IPS-18a (cell line): ENCODE results near the gene STAMBPL1.

Experiments
- H3K27ac ChIP-seq: one replicate; pipeline ENCODE4 v1.5.1; 2013; ENCODE audit warnings: low read length
- H3K27me3 ChIP-seq: one replicate; pipeline ENCODE4 v1.6.1; 2013; ENCODE audit warnings: mild to moderate bottlenecking, low read length; ENCODE audit not compliant: control insufficient read depth, insufficient read depth
- H3K36me3 ChIP-seq: one replicate; pipeline ENCODE4 v1.6.1; 2013; ENCODE audit warnings: low read depth, low read length; ENCODE audit not compliant: control insufficient read depth
- H3K4me1 ChIP-seq: one replicate; pipeline ENCODE4 v1.6.1; 2013; ENCODE audit warnings: low read depth, low read length; ENCODE audit not compliant: control insufficient read depth
- H3K4me3 ChIP-seq: one replicate; pipeline ENCODE4 v1.5.1; 2013; ENCODE audit warnings: low read length
- H3K9ac ChIP-seq: one replicate; pipeline ENCODE4 v1.6.1; 2013; ENCODE audit warnings: mild to moderate bottlenecking, low read length, moderate library complexity
- H3K9me3 ChIP-seq: one replicate; pipeline ENCODE4 v1.6.1; 2013; ENCODE audit warnings: low read depth, low read length; ENCODE audit not compliant: control insufficient read depth

STAMBPL1 gene

GRCh38 chr10:88913127-88913526, 33.1 kb downstream of the STAMBPL1 start:
- no peaks in the 10 kb centered on the region for H3K9me3 ChIP-seq
- H3K27ac ChIP-seq = no peak overlapping the region
- no peaks in the 10 kb centered on the region for H3K4me1 ChIP-seq
- no peak overlapping the region for H3K9ac ChIP-seq
- no peaks in the 10 kb centered on the region for H3K27me3 ChIP-seq
- H3K36me3 ChIP-seq = no peaks in the 10 kb centered on the region
- no peak overlapping the region for H3K4me3 ChIP-seq

DNA sequence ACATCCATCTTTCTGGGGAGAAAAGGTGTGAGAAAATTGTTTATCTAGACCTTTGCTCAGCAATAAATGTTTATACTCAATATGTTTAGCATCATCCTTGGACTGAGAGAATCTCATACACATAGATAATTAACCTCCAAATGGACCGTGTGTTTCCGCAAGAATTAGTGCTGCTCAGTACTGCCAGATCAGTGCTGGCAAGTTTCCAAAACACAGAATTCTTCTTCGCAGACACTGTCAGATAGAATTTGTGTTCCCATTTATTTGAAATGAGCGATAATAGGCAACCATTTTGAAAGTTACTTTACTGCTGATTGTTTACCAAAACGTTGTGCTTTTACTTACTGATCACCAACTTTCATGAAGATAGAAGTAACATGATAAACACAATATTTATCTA, 33.7 kb downstream of the STAMBPL1 start:
- H3K27ac ChIP-seq = no peak overlapping the region
- H3K9me3 ChIP-seq = no peaks in the 10 kb centered on the region
- H3K4me3 ChIP-seq = no peak overlapping the region
- H3K9ac ChIP-seq = no peak overlapping the region
- H3K36me3 ChIP-seq = no peaks in the 10 kb centered on the region
- H3K27me3 ChIP-seq = no peaks in the 10 kb centered on the region
- no peaks in the 10 kb centered on the region for H3K4me1 ChIP-seq

DNA sequence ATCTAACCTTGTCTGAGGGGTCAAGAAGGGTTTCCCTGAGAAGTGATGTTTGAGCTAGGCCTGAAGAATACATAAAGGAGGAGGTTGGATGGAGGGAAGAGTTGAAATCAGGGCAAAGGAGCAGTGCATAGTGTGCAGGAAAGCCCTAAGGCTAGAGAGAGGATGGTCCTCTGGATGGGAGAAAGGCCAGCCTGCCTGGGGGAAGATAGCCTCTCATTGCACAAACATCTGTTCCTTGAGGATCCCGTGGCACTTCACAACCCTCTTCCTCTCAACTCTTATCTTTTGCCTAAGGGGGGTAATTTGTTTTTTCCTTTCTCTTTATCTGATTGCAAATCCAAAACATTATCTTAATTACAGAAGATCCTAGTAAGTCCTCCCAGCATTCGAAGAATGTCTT, 35.7 kb downstream of the STAMBPL1 start:
- H3K36me3 ChIP-seq = no peaks in the 10 kb centered on the region
- H3K4me1 ChIP-seq = no peaks in the 10 kb centered on the region
- H3K9me3 ChIP-seq = no peaks in the 10 kb centered on the region
- H3K9ac ChIP-seq = no peak overlapping the region
- H3K4me3 ChIP-seq = no peak overlapping the region
- no peaks in the 10 kb centered on the region for H3K27me3 ChIP-seq
- no peak overlapping the region for H3K27ac ChIP-seq

DNA sequence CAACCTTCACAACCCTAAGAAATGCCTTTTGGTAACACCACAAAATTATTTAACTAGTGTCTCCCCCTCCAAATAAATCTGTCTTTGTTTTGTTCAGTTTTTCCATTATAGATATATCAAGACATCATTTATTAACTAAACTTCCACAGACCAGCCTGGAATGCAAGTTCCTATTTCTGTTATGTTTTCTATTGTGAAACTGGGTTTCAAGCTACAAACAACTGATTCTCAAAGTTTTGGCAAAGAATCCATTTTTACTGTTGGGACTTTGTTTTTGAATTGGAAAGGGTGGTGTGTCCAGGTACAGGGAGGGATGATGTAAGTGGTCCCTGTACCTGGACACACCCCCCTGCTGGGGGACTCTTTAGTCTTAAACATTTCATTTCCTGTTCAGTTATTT, 36.2 kb downstream of the STAMBPL1 start:
- Histone ChIP-seq H3K4me1 (no peaks in the 10 kb centered on the region), H3K36me3 (no peaks in the 10 kb centered on the region), H3K9ac (no peak overlapping the region), H3K27ac (no peak overlapping the region), H3K27me3 (no peaks in the 10 kb centered on the region), H3K4me3 (no peak overlapping the region), H3K9me3 (no peaks in the 10 kb centered on the region)

GRCh38 chr10:88916986-88917385, 36.9 kb downstream of the STAMBPL1 start:
- no peak overlapping the region for H3K27ac ChIP-seq
- H3K36me3 ChIP-seq = no peaks in the 10 kb centered on the region

GRCh38 chr10:88918191-88918905, 38.3 kb downstream of the STAMBPL1 start:
- no peak overlapping the region for H3K9ac ChIP-seq
- H3K4me3 ChIP-seq = no peak overlapping the region
- no peak overlapping the region for H3K27ac ChIP-seq
- H3K4me1 ChIP-seq = no peaks in the 10 kb centered on the region
- H3K36me3 ChIP-seq = no peaks in the 10 kb centered on the region
- no peaks in the 10 kb centered on the region for H3K9me3 ChIP-seq
- no peaks in the 10 kb centered on the region for H3K27me3 ChIP-seq

More at GRCh38 chr10:88916986-88917385, 36.9 kb downstream of the STAMBPL1 start:
- Histone ChIP-seq H3K4me3 (no peak overlapping the region), H3K9ac (no peak overlapping the region), H3K9me3 (no peaks in the 10 kb centered on the region), H3K27me3 (no peaks in the 10 kb centered on the region), H3K4me1 (no peaks in the 10 kb centered on the region)

- Histone ChIP-seq H3K27me3 (no peaks in the 10 kb centered on the region), H3K4me3 (no peak overlapping the region), H3K9ac (no peak overlapping the region), H3K36me3 (no peaks in the 10 kb centered on the region), H3K4me1 (no peaks in the 10 kb centered on the region), H3K9me3 (no peaks in the 10 kb centered on the region), H3K27ac (no peak overlapping the region)
These were observed 39.0 kb downstream of the STAMBPL1 start for GRCh38 chr10:88919041-88919440.

GRCh38 chr10:88920198-88920597, 40.2 kb downstream of the STAMBPL1 start:
- H3K4me1 ChIP-seq = no peaks in the 10 kb centered on the region
- no peak overlapping the region for H3K9ac ChIP-seq
- no peaks in the 10 kb centered on the region for H3K27me3 ChIP-seq
- no peaks in the 10 kb centered on the region for H3K36me3 ChIP-seq
- no peaks in the 10 kb centered on the region for H3K9me3 ChIP-seq
- H3K4me3 ChIP-seq = no peak overlapping the region
- H3K27ac ChIP-seq = no peak overlapping the region

DNA sequence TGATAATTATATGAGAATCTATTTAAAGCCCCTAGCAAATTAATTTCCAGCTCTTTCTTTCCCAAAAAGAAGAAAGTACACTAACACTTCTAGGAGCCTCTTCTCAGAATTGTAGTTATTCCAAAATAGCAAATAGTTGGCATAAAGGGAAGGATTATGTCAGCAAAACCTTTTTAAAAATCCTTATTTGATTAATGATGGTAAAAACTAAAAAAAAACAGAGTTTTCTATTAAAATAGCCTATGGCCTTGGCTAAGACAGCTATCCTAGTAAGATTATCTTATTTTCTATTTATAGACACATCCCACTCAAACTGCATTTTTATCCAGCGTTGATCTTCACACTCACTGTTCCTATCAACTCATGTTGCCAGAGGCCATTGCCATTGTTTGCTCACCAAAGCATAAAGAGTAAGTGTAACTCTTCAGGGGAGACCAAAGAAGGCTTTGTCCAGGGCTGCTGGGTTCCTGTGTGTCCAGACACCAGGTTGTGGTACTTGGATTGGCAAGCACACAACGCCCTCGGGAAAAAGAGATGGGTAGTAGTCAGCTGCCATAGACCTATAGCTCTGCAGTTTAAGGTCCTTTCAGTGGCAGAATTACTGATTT, 41.0 kb downstream of the STAMBPL1 start:
- H3K27ac ChIP-seq = no peak overlapping the region
- H3K36me3 ChIP-seq = no peaks in the 10 kb centered on the region
- H3K9me3 ChIP-seq = no peaks in the 10 kb centered on the region
- no peak overlapping the region for H3K4me3 ChIP-seq
- H3K4me1 ChIP-seq = no peaks in the 10 kb centered on the region
- H3K27me3 ChIP-seq = no peaks in the 10 kb centered on the region
- no peak overlapping the region for H3K9ac ChIP-seq

GRCh38 chr10:88922041-88922440, 42.0 kb downstream of the STAMBPL1 start:
- no peaks in the 10 kb centered on the region for H3K36me3 ChIP-seq
- H3K4me1 ChIP-seq = no peaks in the 10 kb centered on the region
- no peak overlapping the region for H3K27ac ChIP-seq
- no peak overlapping the region for H3K9ac ChIP-seq
- no peaks in the 10 kb centered on the region for H3K9me3 ChIP-seq
- H3K27me3 ChIP-seq = no peaks in the 10 kb centered on the region
- H3K4me3 ChIP-seq = no peak overlapping the region

GRCh38 chr10:88923520-88923919, 43.5 kb downstream of the STAMBPL1 start:
- Histone ChIP-seq H3K4me1 (no peaks in the 10 kb centered on the region), H3K27ac (no peak overlapping the region), H3K36me3 (no peaks in the 10 kb centered on the region), H3K9me3 (no peaks in the 10 kb centered on the region), H3K9ac (no peak overlapping the region), H3K27me3 (no peaks in the 10 kb centered on the region), H3K4me3 (no peak overlapping the region)
